Measurements from ENCODE around the gene IYD.

DNA sequence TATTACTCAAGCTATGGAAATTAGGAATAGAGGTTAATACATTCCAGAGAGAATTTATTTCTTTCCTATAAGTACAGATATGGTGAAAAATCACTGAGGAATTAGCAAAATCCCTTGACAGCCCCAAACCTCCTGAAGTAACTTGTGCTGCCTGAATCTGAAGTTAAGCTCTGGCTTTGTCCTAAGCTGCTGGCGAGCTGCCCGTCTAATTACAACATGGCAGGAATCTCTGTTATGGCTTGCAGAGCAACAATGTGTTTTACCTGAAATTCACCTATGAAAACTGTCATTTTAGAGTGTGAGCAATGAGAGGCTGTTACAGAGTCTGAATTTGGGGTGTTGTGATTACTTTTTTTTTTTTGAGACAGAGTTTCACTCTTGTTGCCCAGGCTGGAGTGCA lies 22.5 kb upstream of the IYD start:
- TF ChIP-seq EZH2 (IDR thresholded peaks at IDR 0.05; ENCODE audit: borderline replicate concordance, low read length), result no peak
- no peak for TF ChIP-seq CTCF (conservative IDR thresholded peaks at IDR 0.05 in 1 of 2, IDR thresholded peaks at IDR 0.05 in 1 of 2; ENCODE audit: extremely low read depth in 1 of 2, insufficient read depth in 1 of 2, low read depth in 1 of 2, low read length in 2 of 2)
